Activated T-cell treated with anti-CD3 and anti-CD28 coated beads for 4 hours (primary cell): ENCODE data around the gene MVD.
A peak's percentile ranks its signal among the peaks of the same experiment; 100 is the strongest.

Experiments
- DNase-seq: peaks from one replicate; pipeline ENCODE4 v3.0.0-alpha.2; 2020

Gene MVD

DNA sequence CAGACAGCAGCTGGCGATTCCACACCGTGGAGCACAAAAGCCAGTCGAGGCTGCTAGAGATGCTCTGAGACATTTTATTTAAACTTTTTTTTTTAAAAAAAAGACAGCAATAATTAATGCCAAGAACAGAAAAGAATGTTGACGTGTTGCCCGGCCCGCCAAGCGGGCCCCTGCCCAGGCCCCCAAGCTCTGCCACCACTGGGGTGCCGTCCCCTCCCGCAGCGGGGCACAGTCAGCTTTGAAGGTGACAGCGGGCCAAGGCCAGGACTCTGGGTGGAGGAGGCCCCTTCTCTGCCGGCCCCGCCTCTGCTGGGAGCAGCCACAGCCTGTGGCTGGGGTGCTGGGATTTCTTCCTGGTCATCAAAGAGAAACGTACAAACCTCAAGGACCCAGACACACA lies 33.5 kb upstream of the MVD start:
- DNase-seq: no peak

DNA sequence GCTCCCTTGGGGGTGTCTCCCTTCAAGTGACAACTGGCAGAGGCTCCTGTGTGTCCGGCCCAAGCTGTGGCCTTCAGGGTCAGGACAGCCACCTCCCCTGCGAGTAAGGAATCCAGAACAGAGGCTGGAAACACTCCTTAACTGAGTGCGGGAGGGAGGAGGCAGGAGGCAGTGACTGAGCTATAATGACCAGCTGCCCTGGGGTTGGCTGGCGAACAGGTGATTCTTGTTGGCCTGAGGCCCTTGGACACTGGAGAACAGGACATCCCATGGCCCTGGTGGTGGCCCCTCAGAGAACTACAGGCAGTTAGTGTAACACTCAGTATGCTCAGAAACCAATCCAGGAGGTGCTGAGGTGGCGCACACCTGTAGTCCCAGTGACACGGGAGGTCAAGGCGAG lies 32.9 kb upstream of the MVD start:
- no peak for DNase-seq

GRCh38 chr16:88695218-88695617 lies 32.3 kb upstream of the MVD start:
- no peak for DNase-seq

GRCh38 chr16:88694221-88695087 lies 31.6 kb upstream of the MVD start:
- no peak for DNase-seq

DNA sequence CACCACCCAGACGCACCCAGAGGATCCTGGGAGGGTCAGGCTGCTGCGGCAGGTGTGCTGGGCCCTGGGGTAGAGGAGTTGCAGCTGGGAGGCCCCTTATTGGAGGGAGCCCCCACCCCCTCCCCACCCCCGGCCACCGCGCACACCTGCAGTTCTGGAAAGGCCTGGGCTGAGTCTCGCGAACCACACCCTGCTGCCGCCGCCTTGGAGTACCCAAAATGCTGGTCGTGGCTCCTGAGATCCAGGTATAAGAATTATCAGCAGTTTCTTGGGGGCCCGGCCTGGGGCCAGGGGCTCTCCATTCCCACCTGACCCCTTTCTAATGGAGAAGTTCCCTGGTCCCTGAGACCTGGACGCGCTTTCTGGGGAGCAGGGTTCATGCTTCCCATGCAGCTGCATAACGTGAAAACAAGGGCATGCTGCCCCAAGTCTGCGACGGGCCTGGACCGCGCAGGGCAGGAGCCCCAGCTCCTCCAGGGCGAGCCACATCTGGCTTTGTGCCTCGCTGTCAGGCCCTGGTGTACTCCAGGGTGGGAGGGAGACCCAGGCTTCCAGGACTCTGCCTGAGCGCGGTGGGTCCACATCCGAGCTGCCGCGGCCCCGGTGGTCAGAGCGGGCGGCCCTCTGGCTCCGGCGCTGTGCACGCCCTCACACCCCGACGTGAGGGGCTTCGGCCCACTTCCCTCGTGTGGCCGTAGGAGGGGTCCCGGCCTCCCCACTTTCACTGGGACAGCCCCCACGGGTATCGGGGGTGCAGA lies 30.7 kb upstream of the MVD start:
- DNase-seq: no peak

DNA sequence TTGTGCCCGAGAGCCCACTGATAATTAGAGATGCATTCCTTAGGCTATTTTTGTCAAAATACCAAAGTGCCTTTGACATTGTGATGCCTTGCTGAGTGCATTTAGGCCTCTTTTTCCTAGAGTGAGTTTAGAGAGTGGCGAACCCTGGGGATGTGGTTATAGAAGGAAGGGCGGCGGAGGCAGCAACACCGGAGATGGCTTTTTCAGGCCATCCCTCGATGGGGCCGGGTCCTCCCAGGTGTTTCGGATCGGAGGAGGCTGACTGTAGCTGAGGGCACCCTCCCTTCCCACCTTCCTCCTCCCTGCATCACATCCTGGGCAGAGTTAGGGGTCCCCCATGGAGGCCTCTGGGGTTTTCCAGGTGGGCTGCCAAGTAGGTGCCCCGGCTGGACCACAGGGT lies 30.0 kb upstream of the MVD start:
- DNase-seq: no peak

GRCh38 chr16:88691924-88692560 lies 29.2 kb upstream of the MVD start:
- DNase-seq: no peak

GRCh38 chr16:88691129-88691813 lies 28.4 kb upstream of the MVD start:
- DNase-seq: no peak

GRCh38 chr16:88690341-88691128 lies 27.6 kb upstream of the MVD start:
- no peak for DNase-seq

DNA sequence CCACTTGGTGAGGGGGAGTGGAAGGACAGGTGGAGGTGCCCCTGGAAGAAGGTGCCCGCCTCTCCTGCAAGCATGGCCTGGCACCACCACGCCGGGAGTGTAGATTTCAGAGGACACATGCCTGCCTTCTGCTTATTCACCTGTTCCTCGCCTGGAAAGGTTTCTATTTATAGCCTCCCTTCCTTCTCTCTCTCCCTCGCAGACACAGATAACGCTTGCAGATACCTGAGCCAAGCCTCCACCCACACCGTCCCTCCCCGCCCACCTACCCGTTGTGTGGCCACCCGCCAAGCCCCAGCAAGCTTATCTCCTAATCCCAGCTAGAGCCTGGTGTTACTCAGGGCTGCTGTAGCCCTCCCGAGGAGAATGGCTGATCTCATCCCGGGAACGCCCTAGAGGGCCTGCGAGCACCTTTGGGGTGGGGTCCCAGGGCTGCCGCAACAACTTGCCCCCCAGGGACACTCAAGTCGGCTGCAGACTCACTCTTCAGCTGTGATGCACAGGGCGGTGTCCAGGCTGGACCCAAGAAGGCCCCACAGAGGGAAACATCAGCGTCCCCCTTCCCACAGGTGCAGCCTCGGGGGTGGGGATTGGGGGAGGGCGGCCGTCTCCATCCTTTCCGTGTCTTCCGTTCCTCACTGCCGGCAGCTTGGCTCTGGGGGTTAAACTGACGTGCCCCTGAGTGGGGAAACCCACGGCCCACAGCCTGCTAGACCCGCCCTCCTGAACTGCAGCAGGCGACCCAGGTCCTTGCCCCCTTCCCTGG lies 25.3 kb upstream of the MVD start:
- no peak for DNase-seq

DNA sequence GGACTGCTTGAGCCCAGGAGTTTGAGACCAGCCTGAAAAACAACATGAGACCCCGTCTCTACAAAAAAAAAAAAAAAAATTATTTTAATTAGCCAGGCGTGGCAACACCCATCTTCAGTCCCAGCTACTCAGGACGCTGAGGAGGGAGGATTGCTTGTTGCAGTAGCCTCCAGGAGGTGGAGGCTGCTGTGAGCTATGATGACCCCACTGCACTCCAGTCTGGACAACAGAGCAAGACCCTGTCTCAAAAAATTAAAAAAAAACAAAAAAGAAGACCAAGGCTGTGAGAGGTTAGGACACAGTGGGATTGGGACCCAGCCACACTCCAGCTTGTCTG lies 24.8 kb upstream of the MVD start:
- no peak for DNase-seq

GRCh38 chr16:88687254-88687576 lies 24.3 kb upstream of the MVD start:
- DNase-seq: no peak

DNA sequence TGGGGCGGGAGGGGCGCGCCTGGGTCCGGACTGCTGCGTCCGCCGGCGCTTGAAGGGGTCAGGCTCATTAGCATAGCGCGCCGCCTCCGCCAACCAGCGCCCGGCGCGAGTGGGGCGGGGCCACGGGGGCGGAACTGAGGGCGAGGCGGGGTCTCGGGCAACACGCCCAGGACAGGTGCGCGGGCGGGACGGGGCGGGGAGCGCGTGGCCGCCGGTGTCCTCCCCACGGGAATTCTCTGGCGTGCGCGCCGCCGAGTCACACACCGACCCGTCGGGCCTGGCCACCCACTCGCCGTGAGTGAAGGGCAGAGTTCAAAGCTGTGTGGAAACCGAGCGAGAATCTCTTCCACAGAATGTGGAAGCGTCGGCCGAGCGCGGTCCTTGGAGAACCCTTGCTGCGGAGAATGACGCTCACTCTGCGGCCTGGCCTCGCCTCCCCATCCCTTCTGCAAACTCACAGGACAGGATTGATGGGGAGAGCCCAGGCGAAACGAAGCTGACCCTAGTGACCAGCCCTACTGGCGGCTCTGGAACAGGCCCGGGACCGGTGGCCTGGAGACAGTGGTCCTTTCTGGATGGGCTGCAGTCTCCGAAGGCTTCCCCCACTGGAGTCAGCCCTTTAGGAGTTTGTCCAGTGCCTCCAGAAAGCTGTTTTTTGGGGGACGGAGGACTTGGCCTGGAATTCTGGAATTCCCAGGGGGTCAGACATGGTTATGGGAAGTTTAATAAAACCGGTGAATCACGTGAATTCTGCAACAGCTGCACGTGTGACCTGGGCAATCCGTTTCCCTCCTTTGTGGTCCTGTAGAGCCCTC lies 23.8 kb upstream of the MVD start, which contains the start of gene SNAI3:
TSS of gene SNAI3 (minus strand) at position 69 of the 815 bp plus-strand sequence. CDS start 101 bp downstream, outside the sequence.
- DNase-seq: peak; percentile 80

DNA sequence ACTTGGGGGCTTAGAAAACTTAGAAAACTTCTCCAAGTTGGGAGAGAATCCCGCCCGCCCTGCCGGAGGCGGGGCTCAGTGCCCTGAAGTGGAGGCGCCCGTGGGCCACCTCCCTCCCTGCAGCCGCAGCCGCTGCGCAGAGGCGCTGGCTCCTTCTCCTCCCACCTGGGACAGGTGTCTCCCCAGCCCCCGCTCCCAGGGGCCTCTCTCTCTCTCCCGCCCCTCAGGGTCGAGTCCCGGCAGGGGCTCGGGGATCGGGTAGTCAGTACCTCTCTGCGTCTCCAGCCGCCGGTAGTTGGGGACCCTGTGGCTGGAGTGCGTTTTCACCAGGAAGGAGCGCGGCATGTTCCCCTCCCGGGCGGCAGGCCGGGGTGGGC lies 23.2 kb upstream of the MVD start:
- no peak for DNase-seq

DNA sequence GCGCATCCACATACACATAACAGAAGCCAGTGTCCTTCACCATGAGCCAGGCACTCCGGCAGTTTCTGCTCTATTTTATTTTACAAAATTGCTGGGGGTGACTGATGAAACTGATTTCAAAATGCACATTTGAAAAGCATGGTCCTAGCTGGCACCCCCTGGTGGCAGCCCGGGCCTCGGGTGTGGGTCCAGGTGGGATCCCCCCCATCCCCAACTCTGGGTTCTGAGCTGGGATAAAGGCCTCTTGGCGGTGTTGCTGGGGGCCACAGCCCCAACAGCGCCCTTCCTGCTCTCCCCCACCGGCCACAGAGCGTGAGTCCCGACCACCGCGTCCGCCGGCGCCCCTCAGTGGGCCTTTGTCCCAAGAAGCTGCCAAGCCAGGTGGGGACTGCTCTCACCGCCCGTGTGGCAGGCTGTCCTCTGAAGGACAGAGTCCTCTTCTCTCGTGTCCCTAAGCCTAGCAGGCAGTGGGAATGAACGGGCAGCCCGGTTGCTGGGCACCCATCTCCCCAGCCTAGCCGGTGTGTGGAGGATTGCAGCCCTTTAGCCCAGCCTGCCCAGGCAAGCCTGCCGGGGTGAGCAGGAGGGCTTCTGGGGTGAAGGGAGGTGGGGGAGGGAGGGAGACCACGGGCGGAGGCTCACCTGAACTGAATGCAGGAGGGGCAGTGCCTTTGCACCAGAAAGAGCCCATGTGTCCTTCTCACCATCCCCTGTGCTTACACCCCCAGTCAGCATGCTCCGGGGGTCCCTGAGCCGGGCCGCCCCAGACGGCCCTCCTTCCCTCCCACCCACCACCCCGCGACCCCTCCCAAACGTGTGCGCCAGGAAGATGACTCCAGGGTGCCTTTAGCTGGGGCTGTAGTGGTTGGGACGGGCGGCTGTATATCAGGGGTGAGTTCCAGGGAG lies 22.5 kb upstream of the MVD start:
- peak; percentile 69 for DNase-seq

- no peak for DNase-seq
Measured at GRCh38 chr16:88684569-88685155, 21.8 kb upstream of the MVD start.

DNA sequence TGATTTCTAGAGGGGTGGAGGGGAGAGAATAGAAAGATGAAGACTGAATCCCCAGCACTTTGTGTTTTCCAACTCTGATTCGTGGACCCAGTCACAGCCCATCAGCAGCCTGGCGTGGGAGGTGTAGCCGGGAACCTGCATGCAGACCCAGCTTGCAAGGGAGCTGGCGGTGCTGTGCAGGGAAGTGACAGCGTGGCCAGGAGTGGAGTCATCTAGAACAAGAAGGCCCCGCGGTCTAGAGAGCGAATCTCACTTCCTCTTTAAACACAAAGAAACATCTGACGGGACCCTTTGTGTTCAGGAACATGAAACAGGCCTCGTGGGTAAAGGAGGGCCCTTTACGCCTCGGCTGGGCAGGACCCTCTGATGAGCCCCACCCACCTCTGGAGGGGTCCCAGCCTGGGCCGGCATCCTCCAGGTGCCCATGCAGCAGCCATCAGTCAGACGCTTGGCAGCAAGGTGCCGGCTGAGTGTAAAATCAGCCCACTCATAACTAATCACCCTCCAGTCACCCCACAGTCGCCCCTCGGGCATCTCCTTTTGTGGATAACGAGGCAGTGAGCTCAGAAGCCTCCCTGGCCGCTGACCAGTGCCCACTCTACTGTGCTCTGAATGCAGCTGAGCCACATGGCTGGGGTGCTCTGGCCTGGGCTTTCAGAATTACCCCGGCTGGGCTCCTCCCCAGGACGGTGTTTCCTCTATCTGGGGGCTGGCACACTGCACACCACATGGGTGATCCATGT lies 19.0 kb upstream of the MVD start:
- DNase-seq: no peak

DNA sequence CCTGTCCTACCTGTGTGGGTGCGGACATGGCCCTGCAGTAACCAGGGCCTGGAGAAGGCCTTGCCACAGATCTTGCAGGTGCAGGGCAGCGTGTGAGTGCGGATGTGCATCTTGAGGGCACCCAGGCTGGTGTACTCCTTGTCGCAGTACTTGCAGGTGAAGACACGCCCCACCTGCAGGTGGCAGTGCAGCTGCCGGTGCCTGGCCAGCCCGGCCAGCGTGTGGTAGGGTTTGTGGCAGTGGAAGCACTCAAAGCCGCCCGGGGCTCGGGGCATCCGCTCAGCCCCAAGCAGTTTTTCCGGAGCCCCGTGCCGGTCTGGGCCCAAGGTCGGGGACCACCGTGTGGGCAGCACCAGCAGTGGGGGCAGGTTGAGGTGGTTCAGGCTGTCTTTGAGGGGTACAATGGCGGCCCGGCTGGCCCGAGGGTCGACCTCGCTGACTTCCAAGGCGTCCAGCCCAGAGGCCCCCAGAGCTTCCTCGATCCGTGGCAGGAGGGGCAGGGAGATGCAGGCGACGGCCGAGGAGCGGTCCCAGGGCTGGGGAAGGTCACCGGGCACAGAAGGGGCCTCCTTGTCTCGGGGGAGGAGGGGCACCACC lies 18.3 kb upstream of the MVD start:
- DNase-seq: no peak
